Measurements from ENCODE around the gene PCNX4. TPM values are rescaled to one million over a fixed set of nuclear protein-coding genes. Genes with fewer than 3 reads are reported as not detected.
A peak's percentile ranks its signal among the peaks of the same experiment; 100 is the strongest.

Gene PCNX4
- total RNA-seq, 1 donor from 2014 or later: 56.0 TPM

- no peaks in the 10 kb centered on the region for H3K36me3 Mint-ChIP-seq (ENCODE audit: unreplicated experiment)
- H3K4me1 Mint-ChIP-seq (ENCODE audit: unreplicated experiment): peaks cover 7% of the 10 kb centered on the region
- TF ChIP-seq CTCF (IDR thresholded peaks at IDR 0.05): peak; percentile 87
- H3K27ac Mint-ChIP-seq (ENCODE audit: unreplicated experiment): no peak overlapping the region
- peak overlapping the region; percentile 71 for H3K4me3 Mint-ChIP-seq (ENCODE audit: unreplicated experiment)
- DNase-seq (ENCODE audit: extremely low spot score, unreplicated experiment): no peak
- H3K9me3 Mint-ChIP-seq (ENCODE audit: unreplicated experiment): no peaks in the 10 kb centered on the region
- H3K27me3 Mint-ChIP-seq (ENCODE audit: unreplicated experiment): peaks cover 8% of the 10 kb centered on the region
Measured at GRCh38 chr14:60184146-60184904, 92.6 kb downstream of the PCNX4 start.

- TF ChIP-seq CTCF (IDR thresholded peaks at IDR 0.05): no peak
- no peak overlapping the region for H3K27ac Mint-ChIP-seq (ENCODE audit: unreplicated experiment)
- no peaks in the 10 kb centered on the region for H3K36me3 Mint-ChIP-seq (ENCODE audit: unreplicated experiment)
- peaks cover 7% of the 10 kb centered on the region for H3K4me1 Mint-ChIP-seq (ENCODE audit: unreplicated experiment)
- H3K9me3 Mint-ChIP-seq (ENCODE audit: unreplicated experiment): no peaks in the 10 kb centered on the region
- no peak overlapping the region for H3K4me3 Mint-ChIP-seq (ENCODE audit: unreplicated experiment)
- DNase-seq (ENCODE audit: extremely low spot score, unreplicated experiment): no peak
- H3K27me3 Mint-ChIP-seq (ENCODE audit: unreplicated experiment): peaks cover 8% of the 10 kb centered on the region
Measured at GRCh38 chr14:60184905-60185555, 93.3 kb downstream of the PCNX4 start.

- no peaks in the 10 kb centered on the region for H3K36me3 Mint-ChIP-seq (ENCODE audit: unreplicated experiment)
- H3K4me1 Mint-ChIP-seq (ENCODE audit: unreplicated experiment): peaks cover 7% of the 10 kb centered on the region
- H3K9me3 Mint-ChIP-seq (ENCODE audit: unreplicated experiment): no peaks in the 10 kb centered on the region
- no peak for DNase-seq (ENCODE audit: extremely low spot score, unreplicated experiment)
- no peak overlapping the region for H3K27ac Mint-ChIP-seq (ENCODE audit: unreplicated experiment)
- no peak overlapping the region for H3K4me3 Mint-ChIP-seq (ENCODE audit: unreplicated experiment)
- peaks cover 11% of the 10 kb centered on the region for H3K27me3 Mint-ChIP-seq (ENCODE audit: unreplicated experiment)
- TF ChIP-seq CTCF (IDR thresholded peaks at IDR 0.05): peak; percentile 45
Measured at GRCh38 chr14:60188115-60188514, 96.4 kb downstream of the PCNX4 start.

GRCh38 chr14:60188696-60189095 is 97.0 kb downstream of the PCNX4 start:
- no peak overlapping the region for H3K4me3 Mint-ChIP-seq (ENCODE audit: unreplicated experiment)
- no peak for TF ChIP-seq CTCF (IDR thresholded peaks at IDR 0.05)

More at GRCh38 chr14:60188696-60189095, 97.0 kb downstream of the PCNX4 start:
- Mint-ChIP-seq H3K4me1 (ENCODE audit: unreplicated experiment) (peaks cover 6% of the 10 kb centered on the region), H3K27ac (ENCODE audit: unreplicated experiment) (no peak overlapping the region), H3K36me3 (ENCODE audit: unreplicated experiment) (no peaks in the 10 kb centered on the region), H3K27me3 (ENCODE audit: unreplicated experiment) (peaks cover 11% of the 10 kb centered on the region), H3K9me3 (ENCODE audit: unreplicated experiment) (no peaks in the 10 kb centered on the region)
- DNase-seq (ENCODE audit: extremely low spot score, unreplicated experiment): no peak
